WERI-Rb-1 (cell line): Measurements from ENCODE around the gene EFHD2.
A peak's percentile ranks its signal among the peaks of the same experiment; 100 is the strongest.

ENCODE experiments used
- DNase-seq: peaks from one replicate; pipeline ENCODE4 v3.0.0-alpha.2; 2020
- H3K27ac ChIP-seq: fragments of 250-450 bp; sonication (Bioruptor Pico); 2 replicates; pipeline ENCODE4 v1.5.1; 2020; ENCODE audit warnings: mild to moderate bottlenecking, moderate library complexity
- H3K27me3 ChIP-seq: fragments of 250-450 bp; sonication (Bioruptor Pico); 2 replicates; pipeline ENCODE4 v1.5.1; 2021; ENCODE audit warnings: mild to moderate bottlenecking, low read depth, moderate library complexity; ENCODE audit not compliant: insufficient read depth, severe bottlenecking
- H3K36me3 ChIP-seq: fragments of 250-450 bp; sonication (Bioruptor Pico); 2 replicates; pipeline ENCODE4 v1.5.1; 2020; ENCODE audit warnings: mild to moderate bottlenecking, moderate library complexity
- H3K4me3 ChIP-seq: 2 replicates; pipeline ENCODE4 v1.5.1; 2011; ENCODE audit warnings: low read depth, mild to moderate bottlenecking, control low read depth, low read length
- H3K9me3 ChIP-seq: fragments of 250-450 bp; sonication (Bioruptor Pico); 2 replicates; pipeline ENCODE4 v1.5.1; 2021; ENCODE audit warnings: mild to moderate bottlenecking, moderate library complexity; ENCODE audit not compliant: severe bottlenecking
- TF ChIP-seq, protein P1 (sequence below): IDR thresholded peaks from 2 replicates; pipeline ENCODE4 v1.5.1; 2011; ENCODE audit warnings: low read depth, mild to moderate bottlenecking, control low read depth, inconsistent platforms, low read length

Gene EFHD2

GRCh38 chr1:15418806-15419515 lies 9.3 kb downstream of the EFHD2 start:
- Histone ChIP-seq H3K27me3 (no peaks in the 10 kb centered on the region), H3K27ac (peak overlapping the region; percentile 94), H3K9me3 (peaks cover 5% of the 10 kb centered on the region), H3K36me3 (peaks cover 50% of the 10 kb centered on the region), H3K4me3 (no peak overlapping the region)
- TF ChIP-seq, protein P1, sequence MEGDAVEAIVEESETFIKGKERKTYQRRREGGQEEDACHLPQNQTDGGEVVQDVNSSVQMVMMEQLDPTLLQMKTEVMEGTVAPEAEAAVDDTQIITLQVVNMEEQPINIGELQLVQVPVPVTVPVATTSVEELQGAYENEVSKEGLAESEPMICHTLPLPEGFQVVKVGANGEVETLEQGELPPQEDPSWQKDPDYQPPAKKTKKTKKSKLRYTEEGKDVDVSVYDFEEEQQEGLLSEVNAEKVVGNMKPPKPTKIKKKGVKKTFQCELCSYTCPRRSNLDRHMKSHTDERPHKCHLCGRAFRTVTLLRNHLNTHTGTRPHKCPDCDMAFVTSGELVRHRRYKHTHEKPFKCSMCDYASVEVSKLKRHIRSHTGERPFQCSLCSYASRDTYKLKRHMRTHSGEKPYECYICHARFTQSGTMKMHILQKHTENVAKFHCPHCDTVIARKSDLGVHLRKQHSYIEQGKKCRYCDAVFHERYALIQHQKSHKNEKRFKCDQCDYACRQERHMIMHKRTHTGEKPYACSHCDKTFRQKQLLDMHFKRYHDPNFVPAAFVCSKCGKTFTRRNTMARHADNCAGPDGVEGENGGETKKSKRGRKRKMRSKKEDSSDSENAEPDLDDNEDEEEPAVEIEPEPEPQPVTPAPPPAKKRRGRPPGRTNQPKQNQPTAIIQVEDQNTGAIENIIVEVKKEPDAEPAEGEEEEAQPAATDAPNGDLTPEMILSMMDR, result no peak
- DNase-seq, result no peak

DNA sequence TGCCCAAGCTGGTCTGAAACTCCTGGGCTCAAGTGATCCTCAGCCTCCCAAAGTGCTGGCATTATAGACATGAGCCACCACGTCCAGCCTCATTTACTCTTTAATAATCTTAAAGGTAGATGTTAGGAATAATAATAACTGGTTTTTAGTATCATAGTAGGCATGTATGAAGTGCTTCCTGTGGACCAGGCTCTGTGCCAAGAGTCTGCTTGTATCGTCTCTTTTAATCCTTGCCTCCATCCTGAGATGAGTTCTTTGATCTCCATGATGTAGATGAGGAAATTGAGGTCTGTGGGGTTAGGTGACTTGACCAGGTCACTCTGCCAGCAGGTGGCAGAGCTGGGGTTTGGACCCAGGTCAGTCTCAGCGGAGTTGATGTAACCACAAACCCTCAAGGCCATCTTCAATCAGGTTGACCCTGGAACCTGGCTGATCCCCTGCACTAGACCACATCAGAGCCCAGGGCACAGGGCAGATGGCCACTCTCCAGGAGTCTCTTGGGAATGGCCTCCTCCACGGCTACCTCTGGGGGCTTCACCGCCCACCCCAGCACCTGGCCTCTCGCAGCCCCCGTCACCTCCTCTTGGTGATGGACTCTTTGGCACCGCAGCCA lies 11.3 kb downstream of the EFHD2 start:
- DNase-seq, result no peak
- TF ChIP-seq, protein P1, result peak; percentile 13; the same call in 1 of the 2 replicates
- peaks cover 5% of the 10 kb centered on the region for H3K9me3 ChIP-seq

DNA sequence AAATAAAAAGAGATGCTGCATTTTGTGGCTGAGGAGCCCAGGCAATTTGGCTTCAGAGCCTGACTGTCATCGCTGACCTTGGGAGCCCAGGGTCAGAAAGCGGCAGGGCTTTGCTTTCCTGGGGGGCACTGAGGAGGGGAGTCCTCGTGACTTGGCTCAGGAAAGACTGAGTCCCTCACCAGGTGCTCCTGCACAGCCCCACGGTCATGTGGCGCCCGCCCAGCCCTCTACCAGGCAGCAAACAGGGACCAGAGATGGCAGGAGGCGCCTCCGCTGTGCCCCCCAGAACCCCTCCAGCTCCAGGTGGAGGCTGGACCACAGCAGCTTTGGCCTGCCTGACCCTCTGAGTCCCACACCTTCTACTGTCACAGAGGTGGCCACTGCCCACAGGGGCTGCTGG lies 13.2 kb downstream of the EFHD2 start:
- TF ChIP-seq, protein P1, result no peak
- no peak for DNase-seq
- Histone ChIP-seq H3K9me3 (peaks cover 5% of the 10 kb centered on the region), H3K36me3 (peaks cover 63% of the 10 kb centered on the region), H3K27ac (no peak overlapping the region), H3K4me3 (no peak overlapping the region), H3K27me3 (no peaks in the 10 kb centered on the region)

More for the DNA sequence above, 11.3 kb downstream of the EFHD2 start:
- no peak overlapping the region for H3K4me3 ChIP-seq
- H3K27ac ChIP-seq, result no peak overlapping the region
- no peaks in the 10 kb centered on the region for H3K27me3 ChIP-seq
- peaks cover 44% of the 10 kb centered on the region for H3K36me3 ChIP-seq

GRCh38 chr1:15423355-15424077 lies 13.8 kb downstream of the EFHD2 start:
- Histone ChIP-seq H3K27ac (no peak overlapping the region), H3K36me3 (peaks cover 70% of the 10 kb centered on the region), H3K4me3 (no peak overlapping the region), H3K27me3 (no peaks in the 10 kb centered on the region), H3K9me3 (peaks cover 5% of the 10 kb centered on the region)
- TF ChIP-seq, protein P1, result no peak
- DNase-seq, result no peak

- Histone ChIP-seq H3K4me3 (no peak overlapping the region), H3K36me3 (peaks cover 77% of the 10 kb centered on the region), H3K9me3 (peaks cover 5% of the 10 kb centered on the region), H3K27me3 (no peaks in the 10 kb centered on the region), H3K27ac (no peak overlapping the region)
- TF ChIP-seq, protein P1, result no peak
- DNase-seq, result no peak
Measured at GRCh38 chr1:15424146-15424667, 14.5 kb downstream of the EFHD2 start.
